K562 (cell line): ENCODE data around the gene PEX19. TPM values are rescaled to one million over a fixed set of nuclear protein-coding genes. Genes with fewer than 3 reads are reported as not detected.

ENCODE experiments used
- ELF2 ChIP-seq: fragments of 250-450 bp; sonication (Bioruptor Pico); IDR thresholded peaks from 2 replicates; pipeline ENCODE4 v1.5.0; 2021; ENCODE audit warnings: mild to moderate bottlenecking
- FOXK2 ChIP-seq, 2 experiments: fragments of 450-650 bp; IDR thresholded peaks in 1 of 2; conservative IDR thresholded peaks in 1 of 2; 2 replicates each; pipeline ENCODE4 v1.6.1; 2016; ENCODE audit warnings: low read depth in 2 of 2, mild to moderate bottlenecking in 1 of 2
- POLR2H ChIP-seq: IDR thresholded peaks from 2 replicates; pipeline ENCODE4 v1.6.1; 2016; ENCODE audit warnings: missing genetic modification characterization, low read depth, mild to moderate bottlenecking, control low read depth, missing compliant biosample characterization, moderate library complexity
- TCF7 ChIP-seq: sonication (generic); IDR thresholded peaks from 2 replicates; pipeline ENCODE4 v1.6.1; 2016; ENCODE audit warnings: antibody characterized with exemption, borderline replicate concordance
- ZNF311 ChIP-seq: fragments of 250-450 bp; sonication (Bioruptor Pico); IDR thresholded peaks from 2 replicates; pipeline ENCODE4 v1.4.0; 2020; ENCODE audit warnings: mild to moderate bottlenecking, moderate library complexity
- polyA plus RNA-seq, 8 experiments: library from polyadenylated mRNA; depleted of rRNA in 4 of 8; stranded (reverse) in 5 of 8; unstranded in 3 of 8; fragments of >200 nt; fragmentation: Nextera tagmentation in 2 of 8; fragmentation: Illumina TruSeq in 1 of 8; extraction: Ambion mirVana in 2 of 8; extraction: Trizol in 1 of 8; gene quantifications; 2 replicates each; pipeline versions ENCODE4 v1.2.1 to v1.2.3, GENCODE V29; 2011 to 2014; ENCODE audit warnings: inconsistent platforms in 1 of 8, missing spikeins in 1 of 8
- total RNA-seq, 7 experiments: library from RNA; depleted of rRNA in 6 of 7; stranded (reverse); fragments of >200 nt in 6 of 7; fragmentation: Illumina TruSeq in 2 of 7; extraction: Trizol in 2 of 7; gene quantifications; 2 replicates each; pipeline versions ENCODE4 v1.2.1 to v1.2.3, GENCODE V29; 2011 to 2021; ENCODE audit warnings: low replicate concordance in 1 of 7
- TF ChIP-seq, protein P1 (sequence below): fragments of 150-350 bp; IDR thresholded peaks from 2 replicates; pipeline ENCODE4 v1.6.1; 2014; ENCODE audit warnings: low read depth, mild to moderate bottlenecking, low read length, borderline replicate concordance
- TF ChIP-seq, protein P2 (sequence below): fragments of 250-450 bp; sonication (Bioruptor Pico); IDR thresholded peaks from 2 replicates; pipeline ENCODE4 v1.5.1; 2021; ENCODE audit warnings: mild to moderate bottlenecking
- TF ChIP-seq, protein P3 (sequence below): sonication (generic); formaldehyde crosslinking; IDR thresholded peaks from 2 replicates; pipeline ENCODE4 v1.8.0; 2023; ENCODE audit warnings: missing genetic modification reagents, mild to moderate bottlenecking, borderline replicate concordance
- TF ChIP-seq, protein P4 (sequence below): fragments of 450-650 bp; formaldehyde crosslinking; conservative IDR thresholded peaks from 2 replicates; pipeline ENCODE4 v1.4.0; 2022; ENCODE audit warnings: mild to moderate bottlenecking, missing genetic modification characterization
- TF ChIP-seq, protein P5 (sequence below): sonication (generic); formaldehyde crosslinking; IDR thresholded peaks from 2 replicates; pipeline ENCODE4 v1.8.0; 2022; ENCODE audit warnings: missing genetic modification reagents, mild to moderate bottlenecking, moderate library complexity, borderline replicate concordance
- TF ChIP-seq, protein P6 (sequence below): sonication (generic); formaldehyde crosslinking; IDR thresholded peaks from 2 replicates; pipeline ENCODE4 v1.9.0; 2022; ENCODE audit warnings: mild to moderate bottlenecking, missing genetic modification reagents

Gene PEX19
- total and polyA plus RNA-seq, 9 of the 15 experiments (the other 6 are each of a cell fraction or from before 2014, with no cell fraction given), result 32.5 to 103 (median 59.8) TPM

DNA sequence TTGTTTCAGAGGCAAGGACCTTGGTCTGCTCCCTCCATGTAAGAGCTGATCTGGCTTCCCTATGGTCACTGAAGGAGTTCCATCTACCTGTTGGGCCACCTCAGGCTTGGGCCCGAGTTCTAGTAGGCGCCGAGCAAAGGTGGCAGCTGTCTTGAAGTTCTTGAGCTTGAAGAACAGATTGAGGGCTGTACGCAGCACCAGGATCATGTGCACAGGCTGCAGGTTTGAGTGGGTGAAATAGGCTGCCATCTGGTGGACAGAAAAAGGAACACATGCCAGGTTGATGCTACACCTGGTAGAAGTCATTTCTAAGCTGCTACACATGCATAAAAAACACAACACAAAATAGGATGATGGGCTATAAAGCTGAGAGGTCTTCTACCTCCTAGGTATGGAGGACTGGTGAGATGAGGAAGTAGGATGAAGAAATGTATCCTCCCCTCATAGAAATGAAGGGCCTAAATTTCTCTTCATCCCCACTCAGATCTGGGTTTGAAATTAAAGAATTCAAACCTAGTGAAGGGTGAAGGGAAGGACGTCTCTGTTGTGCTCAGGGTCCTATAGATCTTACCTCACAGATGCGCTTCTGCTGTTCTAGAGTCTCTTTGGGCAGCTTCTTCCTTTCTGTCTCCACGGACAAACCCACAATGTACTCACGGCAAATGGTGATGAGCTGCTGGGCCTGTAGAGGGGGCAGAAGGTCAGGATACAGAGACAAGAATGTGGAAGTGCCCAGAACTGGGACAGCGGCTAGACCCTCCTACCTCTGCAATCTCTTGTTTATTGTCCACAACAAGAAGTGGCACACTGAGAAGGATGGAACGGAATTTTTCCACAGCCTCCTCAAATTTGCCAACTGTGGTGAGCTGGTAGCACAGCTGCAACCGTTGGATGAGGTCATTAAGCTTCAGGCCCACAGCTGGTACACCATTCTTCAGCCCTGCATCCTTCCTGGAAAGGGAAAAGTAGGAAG, 6.6 kb upstream of the PEX19 start (continued):
- TF ChIP-seq, protein P1, sequence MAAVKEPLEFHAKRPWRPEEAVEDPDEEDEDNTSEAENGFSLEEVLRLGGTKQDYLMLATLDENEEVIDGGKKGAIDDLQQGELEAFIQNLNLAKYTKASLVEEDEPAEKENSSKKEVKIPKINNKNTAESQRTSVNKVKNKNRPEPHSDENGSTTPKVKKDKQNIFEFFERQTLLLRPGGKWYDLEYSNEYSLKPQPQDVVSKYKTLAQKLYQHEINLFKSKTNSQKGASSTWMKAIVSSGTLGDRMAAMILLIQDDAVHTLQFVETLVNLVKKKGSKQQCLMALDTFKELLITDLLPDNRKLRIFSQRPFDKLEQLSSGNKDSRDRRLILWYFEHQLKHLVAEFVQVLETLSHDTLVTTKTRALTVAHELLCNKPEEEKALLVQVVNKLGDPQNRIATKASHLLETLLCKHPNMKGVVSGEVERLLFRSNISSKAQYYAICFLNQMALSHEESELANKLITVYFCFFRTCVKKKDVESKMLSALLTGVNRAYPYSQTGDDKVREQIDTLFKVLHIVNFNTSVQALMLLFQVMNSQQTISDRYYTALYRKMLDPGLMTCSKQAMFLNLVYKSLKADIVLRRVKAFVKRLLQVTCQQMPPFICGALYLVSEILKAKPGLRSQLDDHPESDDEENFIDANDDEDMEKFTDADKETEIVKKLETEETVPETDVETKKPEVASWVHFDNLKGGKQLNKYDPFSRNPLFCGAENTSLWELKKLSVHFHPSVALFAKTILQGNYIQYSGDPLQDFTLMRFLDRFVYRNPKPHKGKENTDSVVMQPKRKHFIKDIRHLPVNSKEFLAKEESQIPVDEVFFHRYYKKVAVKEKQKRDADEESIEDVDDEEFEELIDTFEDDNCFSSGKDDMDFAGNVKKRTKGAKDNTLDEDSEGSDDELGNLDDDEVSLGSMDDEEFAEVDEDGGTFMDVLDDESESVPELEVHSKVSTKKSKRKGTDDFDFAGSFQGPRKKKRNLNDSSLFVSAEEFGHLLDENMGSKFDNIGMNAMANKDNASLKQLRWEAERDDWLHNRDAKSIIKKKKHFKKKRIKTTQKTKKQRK, result no peak
- TF ChIP-seq, protein P2, sequence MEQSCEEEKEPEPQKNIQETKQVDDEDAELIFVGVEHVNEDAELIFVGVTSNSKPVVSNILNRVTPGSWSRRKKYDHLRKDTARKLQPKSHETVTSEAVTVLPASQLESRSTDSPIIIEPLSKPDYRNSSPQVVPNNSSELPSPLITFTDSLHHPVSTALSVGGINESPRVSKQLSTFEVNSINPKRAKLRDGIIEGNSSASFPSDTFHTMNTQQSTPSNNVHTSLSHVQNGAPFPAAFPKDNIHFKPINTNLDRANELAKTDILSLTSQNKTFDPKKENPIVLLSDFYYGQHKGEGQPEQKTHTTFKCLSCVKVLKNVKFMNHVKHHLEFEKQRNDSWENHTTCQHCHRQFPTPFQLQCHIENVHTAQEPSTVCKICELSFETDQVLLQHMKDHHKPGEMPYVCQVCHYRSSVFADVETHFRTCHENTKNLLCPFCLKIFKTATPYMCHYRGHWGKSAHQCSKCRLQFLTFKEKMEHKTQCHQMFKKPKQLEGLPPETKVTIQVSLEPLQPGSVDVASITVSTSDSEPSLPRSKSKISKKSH (CRISPR knock-in tag), result no peak
- TF ChIP-seq, protein P3, sequence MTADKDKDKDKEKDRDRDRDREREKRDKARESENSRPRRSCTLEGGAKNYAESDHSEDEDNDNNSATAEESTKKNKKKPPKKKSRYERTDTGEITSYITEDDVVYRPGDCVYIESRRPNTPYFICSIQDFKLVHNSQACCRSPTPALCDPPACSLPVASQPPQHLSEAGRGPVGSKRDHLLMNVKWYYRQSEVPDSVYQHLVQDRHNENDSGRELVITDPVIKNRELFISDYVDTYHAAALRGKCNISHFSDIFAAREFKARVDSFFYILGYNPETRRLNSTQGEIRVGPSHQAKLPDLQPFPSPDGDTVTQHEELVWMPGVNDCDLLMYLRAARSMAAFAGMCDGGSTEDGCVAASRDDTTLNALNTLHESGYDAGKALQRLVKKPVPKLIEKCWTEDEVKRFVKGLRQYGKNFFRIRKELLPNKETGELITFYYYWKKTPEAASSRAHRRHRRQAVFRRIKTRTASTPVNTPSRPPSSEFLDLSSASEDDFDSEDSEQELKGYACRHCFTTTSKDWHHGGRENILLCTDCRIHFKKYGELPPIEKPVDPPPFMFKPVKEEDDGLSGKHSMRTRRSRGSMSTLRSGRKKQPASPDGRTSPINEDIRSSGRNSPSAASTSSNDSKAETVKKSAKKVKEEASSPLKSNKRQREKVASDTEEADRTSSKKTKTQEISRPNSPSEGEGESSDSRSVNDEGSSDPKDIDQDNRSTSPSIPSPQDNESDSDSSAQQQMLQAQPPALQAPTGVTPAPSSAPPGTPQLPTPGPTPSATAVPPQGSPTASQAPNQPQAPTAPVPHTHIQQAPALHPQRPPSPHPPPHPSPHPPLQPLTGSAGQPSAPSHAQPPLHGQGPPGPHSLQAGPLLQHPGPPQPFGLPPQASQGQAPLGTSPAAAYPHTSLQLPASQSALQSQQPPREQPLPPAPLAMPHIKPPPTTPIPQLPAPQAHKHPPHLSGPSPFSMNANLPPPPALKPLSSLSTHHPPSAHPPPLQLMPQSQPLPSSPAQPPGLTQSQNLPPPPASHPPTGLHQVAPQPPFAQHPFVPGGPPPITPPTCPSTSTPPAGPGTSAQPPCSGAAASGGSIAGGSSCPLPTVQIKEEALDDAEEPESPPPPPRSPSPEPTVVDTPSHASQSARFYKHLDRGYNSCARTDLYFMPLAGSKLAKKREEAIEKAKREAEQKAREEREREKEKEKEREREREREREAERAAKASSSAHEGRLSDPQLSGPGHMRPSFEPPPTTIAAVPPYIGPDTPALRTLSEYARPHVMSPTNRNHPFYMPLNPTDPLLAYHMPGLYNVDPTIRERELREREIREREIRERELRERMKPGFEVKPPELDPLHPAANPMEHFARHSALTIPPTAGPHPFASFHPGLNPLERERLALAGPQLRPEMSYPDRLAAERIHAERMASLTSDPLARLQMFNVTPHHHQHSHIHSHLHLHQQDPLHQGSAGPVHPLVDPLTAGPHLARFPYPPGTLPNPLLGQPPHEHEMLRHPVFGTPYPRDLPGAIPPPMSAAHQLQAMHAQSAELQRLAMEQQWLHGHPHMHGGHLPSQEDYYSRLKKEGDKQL, result no peak
- TF ChIP-seq, protein P4, sequence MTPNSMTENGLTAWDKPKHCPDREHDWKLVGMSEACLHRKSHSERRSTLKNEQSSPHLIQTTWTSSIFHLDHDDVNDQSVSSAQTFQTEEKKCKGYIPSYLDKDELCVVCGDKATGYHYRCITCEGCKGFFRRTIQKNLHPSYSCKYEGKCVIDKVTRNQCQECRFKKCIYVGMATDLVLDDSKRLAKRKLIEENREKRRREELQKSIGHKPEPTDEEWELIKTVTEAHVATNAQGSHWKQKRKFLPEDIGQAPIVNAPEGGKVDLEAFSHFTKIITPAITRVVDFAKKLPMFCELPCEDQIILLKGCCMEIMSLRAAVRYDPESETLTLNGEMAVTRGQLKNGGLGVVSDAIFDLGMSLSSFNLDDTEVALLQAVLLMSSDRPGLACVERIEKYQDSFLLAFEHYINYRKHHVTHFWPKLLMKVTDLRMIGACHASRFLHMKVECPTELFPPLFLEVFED, result peak; percentile 36; the same call in 1 of the 2 replicates
- TF ChIP-seq ELF2 (CRISPR knock-in tag) (no peak), FOXK2 (conservative IDR thresholded peaks at IDR 0.05 in 1 of 2, IDR thresholded peaks at IDR 0.05 in 1 of 2; ENCODE audit: low read depth in 2 of 2) (0 out of 4 replicates have a peak, but pooled peaks have one; percentile 19 to 38), TCF7 (no peak), ZNF311 (no peak), POLR2H (tag) (no peak)
- TF ChIP-seq, protein P5, sequence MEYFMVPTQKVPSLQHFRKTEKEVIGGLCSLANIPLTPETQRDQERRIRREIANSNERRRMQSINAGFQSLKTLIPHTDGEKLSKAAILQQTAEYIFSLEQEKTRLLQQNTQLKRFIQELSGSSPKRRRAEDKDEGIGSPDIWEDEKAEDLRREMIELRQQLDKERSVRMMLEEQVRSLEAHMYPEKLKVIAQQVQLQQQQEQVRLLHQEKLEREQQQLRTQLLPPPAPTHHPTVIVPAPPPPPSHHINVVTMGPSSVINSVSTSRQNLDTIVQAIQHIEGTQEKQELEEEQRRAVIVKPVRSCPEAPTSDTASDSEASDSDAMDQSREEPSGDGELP (CRISPR knock-in tag), result peak; percentile 23; the same call in 1 of the 2 replicates
- TF ChIP-seq, protein P6, sequence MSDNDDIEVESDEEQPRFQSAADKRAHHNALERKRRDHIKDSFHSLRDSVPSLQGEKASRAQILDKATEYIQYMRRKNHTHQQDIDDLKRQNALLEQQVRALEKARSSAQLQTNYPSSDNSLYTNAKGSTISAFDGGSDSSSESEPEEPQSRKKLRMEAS (CRISPR knock-in tag), result 0 out of 2 replicates have a peak, but pooled peaks have one; percentile 16
